Measurements from ENCODE around the gene PRKAG2.

The PRKAG2 gene

GRCh38 chr7:151663382-151664100, 213.4 kb downstream of the PRKAG2 start:
- no peak for TF ChIP-seq EGR1 (IDR thresholded peaks at IDR 0.05)

GRCh38 chr7:151662251-151662826, 214.6 kb downstream of the PRKAG2 start:
- TF ChIP-seq YY1 (IDR thresholded peaks at IDR 0.05; ENCODE audit: low read depth) (no peak), NFIC (IDR thresholded peaks at IDR 0.05) (no peak), MAX (IDR thresholded peaks at IDR 0.05) (no peak), EP300 (IDR thresholded peaks at IDR 0.05; ENCODE audit: borderline replicate concordance) (no peak)

GRCh38 chr7:151661587-151661986, 215.3 kb downstream of the PRKAG2 start:
- TF ChIP-seq ZBTB7A (IDR thresholded peaks at IDR 0.05; ENCODE audit: low read depth) (no peak), EP300 (IDR thresholded peaks at IDR 0.05; ENCODE audit: borderline replicate concordance) (no peak), TAF1 (IDR thresholded peaks at IDR 0.05; ENCODE audit: low read depth) (no peak), MAX (IDR thresholded peaks at IDR 0.05) (no peak), YY1 (IDR thresholded peaks at IDR 0.05; ENCODE audit: low read depth) (no peak), TEAD4 (IDR thresholded peaks at IDR 0.05) (no peak), CREB1 (IDR thresholded peaks at IDR 0.05; ENCODE audit: low read depth) (no peak), RAD21 (IDR thresholded peaks at IDR 0.05; ENCODE audit: low read depth) (no peak), TCF12 (IDR thresholded peaks at IDR 0.05; ENCODE audit: low read depth) (no peak), USF1 (IDR thresholded peaks at IDR 0.05) (no peak), NFIC (IDR thresholded peaks at IDR 0.05) (no peak), REST (IDR thresholded peaks at IDR 0.05; ENCODE audit: low read depth) (no peak), EGR1 (IDR thresholded peaks at IDR 0.05) (no peak), CEBPB (IDR thresholded peaks at IDR 0.05) (no peak), FOXM1 (IDR thresholded peaks at IDR 0.05; ENCODE audit: borderline replicate concordance, low read depth) (no peak)

- TF ChIP-seq CEBPB (IDR thresholded peaks at IDR 0.05): no peak
- TF ChIP-seq EGR1 (IDR thresholded peaks at IDR 0.05): no peak
- TF ChIP-seq TCF12 (IDR thresholded peaks at IDR 0.05; ENCODE audit: low read depth): no peak
- no peak for TF ChIP-seq CREB1 (IDR thresholded peaks at IDR 0.05; ENCODE audit: low read depth)
- TF ChIP-seq MAX (IDR thresholded peaks at IDR 0.05): no peak
Measured at GRCh38 chr7:151660141-151660540, 216.8 kb downstream of the PRKAG2 start.

- no peak for TF ChIP-seq CEBPB (IDR thresholded peaks at IDR 0.05)
- no peak for TF ChIP-seq TEAD4 (IDR thresholded peaks at IDR 0.05)
- TF ChIP-seq NFIC (IDR thresholded peaks at IDR 0.05): no peak
- TF ChIP-seq RAD21 (IDR thresholded peaks at IDR 0.05; ENCODE audit: low read depth): no peak
Measured at GRCh38 chr7:151659219-151659618, 217.7 kb downstream of the PRKAG2 start.

- no peak for TF ChIP-seq TAF1 (IDR thresholded peaks at IDR 0.05; ENCODE audit: low read depth)
- no peak for TF ChIP-seq TCF12 (IDR thresholded peaks at IDR 0.05; ENCODE audit: low read depth)
- no peak for TF ChIP-seq NFIC (IDR thresholded peaks at IDR 0.05)
- TF ChIP-seq EGR1 (IDR thresholded peaks at IDR 0.05): no peak
- TF ChIP-seq REST (IDR thresholded peaks at IDR 0.05; ENCODE audit: low read depth): no peak
- TF ChIP-seq YY1 (IDR thresholded peaks at IDR 0.05; ENCODE audit: low read depth): no peak
- no peak for TF ChIP-seq ZBTB7A (IDR thresholded peaks at IDR 0.05; ENCODE audit: low read depth)
- no peak for TF ChIP-seq USF1 (IDR thresholded peaks at IDR 0.05)
- no peak for TF ChIP-seq TEAD4 (IDR thresholded peaks at IDR 0.05)
- no peak for TF ChIP-seq RAD21 (IDR thresholded peaks at IDR 0.05; ENCODE audit: low read depth)
- no peak for TF ChIP-seq EP300 (IDR thresholded peaks at IDR 0.05; ENCODE audit: borderline replicate concordance)
- no peak for TF ChIP-seq MAX (IDR thresholded peaks at IDR 0.05)
- no peak for TF ChIP-seq CEBPB (IDR thresholded peaks at IDR 0.05)
Measured at GRCh38 chr7:151658778-151659177, 218.1 kb downstream of the PRKAG2 start.
